ENCODE measurements around the gene CYTH3.

DNA sequence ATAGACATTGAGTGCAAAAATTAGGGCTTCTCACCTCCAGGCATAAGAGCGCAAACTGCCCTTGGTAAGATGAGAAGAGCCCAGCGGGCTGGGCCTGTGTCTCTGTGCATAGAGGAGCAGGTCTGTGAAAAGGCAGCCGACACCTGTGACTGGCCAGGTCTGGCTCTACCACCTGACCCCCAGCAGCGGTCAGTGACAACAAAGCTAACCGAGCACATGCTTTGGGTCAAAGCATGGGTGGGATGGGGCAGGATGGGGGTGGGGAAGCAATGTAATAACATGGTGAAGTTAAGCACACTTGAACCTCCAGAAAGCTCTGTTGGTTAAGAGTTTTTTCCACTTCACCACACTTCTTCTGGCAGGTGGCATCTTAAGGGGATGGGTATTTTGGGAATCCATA is 29.3 kb downstream of the CYTH3 start:
- TF ChIP-seq EZH2 (IDR thresholded peaks at IDR 0.05; ENCODE audit: insufficient read depth, poor library complexity, severe bottlenecking): no peak
- no peak for TF ChIP-seq EZH2phosphoT487 (IDR thresholded peaks at IDR 0.05; ENCODE audit: insufficient read depth, low read depth)

Data from GM23248 (cell line).